HG02571 (cell line): ENCODE results near the gene PROX1.

ENCODE experiments used
- ATAC-seq: cut with Tn5 transposase; IDR thresholded peaks from one replicate; pipeline ENCODE4 v1.9.1; 2021; ENCODE audit warnings: mild to moderate bottlenecking, moderate library complexity; ENCODE audit not compliant: unreplicated experiment

The PROX1 gene, protein sequence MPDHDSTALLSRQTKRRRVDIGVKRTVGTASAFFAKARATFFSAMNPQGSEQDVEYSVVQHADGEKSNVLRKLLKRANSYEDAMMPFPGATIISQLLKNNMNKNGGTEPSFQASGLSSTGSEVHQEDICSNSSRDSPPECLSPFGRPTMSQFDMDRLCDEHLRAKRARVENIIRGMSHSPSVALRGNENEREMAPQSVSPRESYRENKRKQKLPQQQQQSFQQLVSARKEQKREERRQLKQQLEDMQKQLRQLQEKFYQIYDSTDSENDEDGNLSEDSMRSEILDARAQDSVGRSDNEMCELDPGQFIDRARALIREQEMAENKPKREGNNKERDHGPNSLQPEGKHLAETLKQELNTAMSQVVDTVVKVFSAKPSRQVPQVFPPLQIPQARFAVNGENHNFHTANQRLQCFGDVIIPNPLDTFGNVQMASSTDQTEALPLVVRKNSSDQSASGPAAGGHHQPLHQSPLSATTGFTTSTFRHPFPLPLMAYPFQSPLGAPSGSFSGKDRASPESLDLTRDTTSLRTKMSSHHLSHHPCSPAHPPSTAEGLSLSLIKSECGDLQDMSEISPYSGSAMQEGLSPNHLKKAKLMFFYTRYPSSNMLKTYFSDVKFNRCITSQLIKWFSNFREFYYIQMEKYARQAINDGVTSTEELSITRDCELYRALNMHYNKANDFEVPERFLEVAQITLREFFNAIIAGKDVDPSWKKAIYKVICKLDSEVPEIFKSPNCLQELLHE

DNA sequence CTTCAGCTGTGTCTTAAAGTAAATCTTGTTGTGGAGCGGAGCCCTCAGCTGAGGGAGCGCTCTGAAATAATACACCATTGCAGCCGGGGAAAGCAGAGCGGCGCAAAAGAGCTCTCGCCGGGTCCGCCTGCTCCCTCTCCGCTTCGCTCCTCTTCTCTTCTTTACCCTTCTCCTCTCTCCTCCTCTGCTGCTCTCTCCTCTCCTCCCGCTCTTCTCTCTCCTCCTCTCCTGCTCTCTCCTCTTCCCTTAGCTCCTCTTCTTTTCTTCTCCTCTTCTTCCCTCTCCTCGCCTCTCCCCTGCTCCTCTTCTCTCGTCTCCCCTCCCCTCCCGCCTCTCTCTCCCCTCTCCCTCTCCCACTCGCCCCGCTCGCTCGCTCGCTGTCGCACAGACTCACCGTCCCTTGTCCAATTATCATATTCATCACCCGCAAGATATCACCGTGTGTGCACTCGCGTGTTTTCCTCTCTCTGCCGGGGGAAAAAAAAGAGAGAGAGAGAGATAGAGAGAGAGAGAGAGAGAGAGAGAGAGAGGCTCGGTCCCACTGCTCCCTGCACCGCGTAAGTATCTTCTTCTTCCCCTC, at the start of gene PROX1:
PROX1 (plus strand) TSS at position 47 of the 580 bp plus-strand sequence. CDS start 8,563 bp downstream, outside the sequence.
- ATAC-seq, result peak; percentile 16

DNA sequence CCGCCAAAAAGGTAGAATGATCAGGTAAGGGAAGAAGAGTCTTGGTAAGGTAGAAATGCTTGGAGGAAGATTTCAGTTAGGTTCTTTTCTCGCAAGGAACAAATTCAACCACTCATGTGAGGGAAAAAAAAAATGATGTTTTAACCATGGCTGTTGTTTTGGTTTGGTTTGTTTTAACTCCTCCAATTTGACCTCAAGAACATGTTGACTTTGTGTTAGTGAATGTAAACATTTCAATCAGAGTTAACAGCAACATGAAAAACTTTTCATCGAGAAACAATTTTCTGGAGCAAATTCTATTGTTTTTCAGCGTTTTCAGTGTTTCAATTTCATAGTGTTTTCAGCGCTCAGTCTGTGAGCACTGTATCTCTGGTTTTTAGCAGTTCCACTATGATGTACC, 49.0 kb upstream of the PROX1 start:
- no peak for ATAC-seq

DNA sequence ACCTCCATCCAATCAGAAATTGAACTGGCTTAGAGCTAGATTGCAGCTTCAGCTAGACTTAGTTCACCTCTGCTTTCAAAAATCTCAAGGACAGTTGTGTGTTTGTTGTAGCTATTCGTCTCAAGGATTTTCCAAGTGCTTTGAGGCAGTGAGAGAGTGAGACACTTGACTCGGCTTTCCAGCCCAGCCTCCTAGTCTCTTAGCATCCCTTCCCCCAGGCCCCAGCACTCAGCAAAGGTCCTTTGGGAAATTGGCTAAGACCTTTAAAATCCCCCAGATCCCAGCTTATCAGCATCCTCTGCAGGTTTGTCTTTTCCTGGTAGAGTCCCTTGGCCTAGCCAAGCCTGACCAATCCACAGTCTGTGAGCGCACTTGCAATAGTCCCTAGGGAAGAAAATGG, 47.9 kb upstream of the PROX1 start:
- no peak for ATAC-seq

DNA sequence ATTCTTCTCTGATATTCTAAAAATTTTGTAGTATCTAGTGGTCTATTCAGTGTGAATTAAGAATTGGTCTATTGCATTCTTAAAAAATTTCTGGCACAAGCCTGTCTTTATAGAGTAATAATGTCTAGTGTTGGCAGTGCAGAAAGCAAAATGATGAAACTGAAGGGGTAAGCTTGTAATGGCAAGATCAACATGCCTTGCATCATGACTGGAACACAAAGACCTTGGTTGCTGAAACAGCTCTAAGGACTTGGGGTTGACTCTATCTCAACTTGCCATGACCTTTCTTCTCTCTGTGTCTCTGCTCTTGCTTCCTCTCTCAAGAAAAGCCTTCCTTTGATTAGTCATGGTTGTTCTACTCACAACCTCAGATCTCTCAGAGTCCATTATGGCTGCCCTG, 46.8 kb upstream of the PROX1 start:
- ATAC-seq, result no peak

DNA sequence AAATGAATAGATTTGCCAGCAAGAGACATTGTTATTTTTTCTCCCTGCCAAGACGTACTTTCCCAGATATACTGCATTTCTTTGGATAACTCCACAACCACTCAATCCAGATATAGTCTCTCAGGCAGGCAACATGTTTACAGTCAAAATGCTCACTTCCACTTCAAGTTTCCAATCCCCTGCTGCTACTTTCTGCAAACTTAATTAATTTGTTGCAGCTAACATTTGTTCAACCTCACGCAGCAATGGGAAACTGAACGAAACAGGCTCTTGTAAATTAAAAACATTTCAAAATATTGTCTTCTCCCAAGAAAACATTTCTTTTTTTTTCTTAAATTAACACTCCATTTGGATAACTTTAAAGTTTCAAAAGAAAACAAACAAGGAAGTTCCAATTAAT, 45.7 kb upstream of the PROX1 start:
- ATAC-seq, result no peak

DNA sequence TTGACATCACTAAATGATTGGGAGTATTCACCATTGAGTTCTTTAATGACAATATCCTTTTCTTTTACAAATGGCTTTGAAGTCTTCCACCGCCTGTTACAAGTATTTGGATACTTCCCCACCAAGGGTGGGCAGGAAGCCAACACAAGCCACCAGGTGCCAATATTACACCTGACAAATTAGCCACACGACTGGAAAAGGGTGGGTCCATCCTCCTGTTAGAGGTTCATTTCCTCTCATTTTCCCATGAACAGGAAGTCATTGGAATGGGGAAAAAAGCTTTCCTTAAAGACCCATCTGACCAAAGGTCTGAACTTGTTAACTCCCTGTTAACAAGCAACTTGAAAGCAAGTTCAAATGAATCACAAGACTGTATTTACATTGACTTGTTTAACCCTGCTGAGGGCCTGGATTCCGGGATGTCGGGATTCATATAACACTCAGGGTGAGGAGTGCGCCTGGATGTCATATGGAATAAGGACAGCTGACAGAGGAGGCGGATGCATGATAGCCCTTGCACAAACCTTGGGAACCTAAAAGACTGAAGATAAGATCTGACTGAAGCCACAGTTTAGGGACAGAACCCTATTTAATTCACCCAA, 40.5 kb upstream of the PROX1 start:
- no peak for ATAC-seq

DNA sequence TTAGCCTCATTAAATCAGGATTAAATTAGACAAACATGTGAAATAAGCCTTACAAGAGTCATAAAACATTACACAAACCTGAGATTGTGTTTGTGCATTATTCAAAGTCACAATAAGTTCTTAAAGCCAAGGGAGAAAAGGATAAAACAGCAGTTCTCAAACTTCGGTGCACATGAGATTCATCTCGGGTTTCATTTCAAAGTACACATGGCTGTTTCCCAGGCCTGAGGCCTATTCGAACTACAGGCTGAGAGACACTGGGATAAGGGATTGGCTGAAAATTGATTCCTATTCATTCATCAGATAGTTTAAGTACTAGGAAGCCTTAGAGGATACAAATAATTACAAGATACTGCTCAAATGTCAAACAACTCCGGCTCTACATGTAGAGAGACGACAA, 35.9 kb upstream of the PROX1 start:
- no peak for ATAC-seq

DNA sequence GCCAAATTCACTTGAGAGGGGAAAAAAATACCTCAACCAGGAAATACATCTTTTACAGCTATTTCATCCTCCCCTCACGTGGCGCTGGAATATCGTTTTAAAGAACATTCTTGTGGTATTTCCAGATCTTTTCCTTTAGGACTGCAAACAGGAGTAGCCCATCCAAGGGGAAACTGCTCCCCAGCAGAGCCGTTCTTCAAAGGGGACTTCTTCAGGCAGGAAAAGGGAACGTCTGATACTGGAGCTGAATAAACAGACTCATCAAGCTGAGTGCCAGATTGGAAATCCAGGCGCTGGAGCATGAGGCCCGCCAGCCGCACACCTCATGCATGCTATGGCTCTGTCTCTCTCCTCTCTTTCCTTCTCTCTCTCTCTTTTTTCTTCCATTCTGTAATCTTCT, 34.0 kb upstream of the PROX1 start:
- no peak for ATAC-seq

DNA sequence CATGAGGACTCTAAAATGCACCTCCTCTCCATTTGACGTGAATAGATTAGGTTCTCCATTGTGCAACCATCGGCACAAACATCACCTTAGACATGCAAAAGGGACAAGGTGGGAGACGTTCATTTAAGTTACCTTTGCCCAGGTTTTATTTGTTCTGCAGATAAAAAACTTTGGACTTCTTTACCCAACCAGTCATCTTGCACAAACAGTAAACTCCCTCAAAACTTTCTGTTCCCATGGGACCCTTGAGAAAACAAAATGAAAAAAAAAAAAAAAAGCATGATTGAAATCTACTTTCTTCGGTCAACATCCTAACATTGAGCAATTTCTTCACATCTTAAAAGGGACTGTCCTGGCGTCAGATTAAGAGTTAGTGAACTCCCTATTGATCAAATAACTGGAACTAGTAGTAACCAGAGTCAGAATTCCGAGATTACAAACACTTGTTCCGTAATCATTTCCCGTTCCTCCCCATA, 31.4 kb upstream of the PROX1 start:
- no peak for ATAC-seq

DNA sequence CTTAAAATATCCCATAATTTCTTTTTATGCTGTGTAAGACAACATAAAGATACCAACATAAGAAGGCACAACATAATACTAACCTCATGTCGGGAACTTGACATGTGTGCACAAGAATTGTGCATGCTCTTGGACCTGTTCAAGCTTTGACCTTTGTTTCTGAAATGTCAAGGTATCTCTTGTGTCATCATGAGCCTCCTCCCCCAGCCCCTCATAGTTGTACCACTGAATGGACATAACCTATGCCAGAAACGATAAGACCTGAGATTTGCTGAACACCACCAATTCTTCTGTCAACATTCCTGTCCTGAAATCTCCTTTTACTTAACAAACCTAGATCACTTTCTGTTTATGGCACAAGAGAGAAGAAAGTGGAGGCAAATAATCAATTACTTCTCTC, 29.4 kb upstream of the PROX1 start:
- ATAC-seq, result no peak

DNA sequence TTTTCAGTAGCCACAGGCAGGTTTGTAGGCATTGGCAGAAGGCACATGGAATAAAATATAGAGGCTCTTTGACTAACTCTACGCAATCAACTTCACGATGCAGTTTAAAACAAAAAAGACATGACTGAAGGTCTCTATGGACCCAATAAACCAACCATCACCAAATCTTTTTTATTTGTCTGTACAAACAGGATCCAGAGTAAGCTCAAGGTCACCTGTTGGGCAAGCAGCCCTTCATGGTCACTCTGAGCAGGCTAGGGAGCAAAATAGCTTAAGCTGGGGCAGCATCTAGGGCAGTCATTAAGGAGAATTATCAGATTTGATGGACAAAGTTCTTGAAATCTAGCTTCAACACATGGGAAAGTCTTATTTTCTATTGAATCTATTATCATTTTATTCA, 26.8 kb upstream of the PROX1 start:
- ATAC-seq, result no peak

DNA sequence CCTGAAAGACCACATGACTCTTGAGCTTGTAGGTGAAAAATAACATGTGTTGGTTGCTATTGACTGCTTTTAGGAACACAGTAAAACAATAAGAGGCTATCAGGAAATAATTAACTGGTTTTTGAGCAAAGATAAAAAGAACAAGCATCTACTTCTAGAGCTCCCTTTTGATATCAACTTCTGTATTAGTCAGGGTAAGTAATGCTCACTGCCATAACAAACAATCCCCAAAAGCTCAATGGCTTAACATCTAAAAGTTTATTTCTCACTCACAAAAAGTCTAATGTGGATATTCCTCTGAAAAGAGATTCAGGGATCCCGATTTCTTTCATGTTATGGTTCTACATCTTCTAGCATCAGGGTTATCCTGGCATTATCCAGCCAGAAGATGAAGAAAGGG, 25.3 kb upstream of the PROX1 start:
- ATAC-seq, result no peak

DNA sequence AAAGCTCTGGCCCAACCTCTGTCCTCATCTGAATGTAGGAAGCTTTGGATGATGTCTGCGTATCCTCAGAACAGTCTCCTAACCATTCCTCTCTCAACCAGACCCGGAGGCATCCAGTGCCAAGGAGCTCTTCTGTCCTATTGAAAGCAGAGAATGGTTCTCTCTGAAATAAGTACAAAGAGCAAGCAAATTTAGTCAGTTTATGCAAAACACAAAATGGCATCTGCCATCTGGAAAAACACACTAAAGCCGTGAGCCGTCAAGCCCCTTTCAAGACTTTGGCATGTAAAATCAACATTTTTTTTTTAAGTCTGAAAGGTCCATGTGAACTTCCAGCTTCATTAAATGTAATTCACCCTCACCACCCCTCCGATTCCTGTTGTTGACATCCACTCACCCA, 21.7 kb upstream of the PROX1 start:
- no peak for ATAC-seq

DNA sequence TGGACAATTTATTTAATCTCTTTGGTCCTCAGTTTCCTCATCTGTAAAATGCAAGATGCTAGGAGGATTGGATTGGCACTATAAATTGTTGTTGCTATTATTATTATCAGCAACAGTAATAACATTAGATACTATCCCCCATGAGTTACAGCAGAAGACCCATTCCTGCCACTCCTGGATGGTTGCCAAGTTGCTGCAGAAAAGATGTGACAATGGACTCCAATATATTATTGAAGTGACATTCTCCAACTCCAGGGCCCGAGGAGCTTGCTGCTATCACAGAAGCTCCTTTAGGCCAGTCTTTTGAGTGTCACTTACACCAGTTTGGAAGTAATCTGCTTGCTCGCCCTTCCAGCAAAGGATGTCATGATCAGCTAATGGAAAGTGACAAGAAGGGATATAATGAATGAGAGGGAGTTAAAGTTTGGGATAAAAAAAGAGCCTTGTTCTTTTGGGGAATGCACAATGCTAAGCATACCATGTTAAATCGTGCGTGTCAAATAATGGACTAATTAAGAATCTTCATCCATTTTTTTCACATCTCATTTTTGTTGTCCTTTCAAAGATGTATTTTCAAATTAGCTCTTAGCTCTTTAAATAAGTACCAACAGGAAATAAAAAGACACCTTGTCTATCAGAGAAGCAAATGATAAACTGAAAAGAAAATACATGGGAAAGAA, 19.5 kb upstream of the PROX1 start:
- no peak for ATAC-seq

DNA sequence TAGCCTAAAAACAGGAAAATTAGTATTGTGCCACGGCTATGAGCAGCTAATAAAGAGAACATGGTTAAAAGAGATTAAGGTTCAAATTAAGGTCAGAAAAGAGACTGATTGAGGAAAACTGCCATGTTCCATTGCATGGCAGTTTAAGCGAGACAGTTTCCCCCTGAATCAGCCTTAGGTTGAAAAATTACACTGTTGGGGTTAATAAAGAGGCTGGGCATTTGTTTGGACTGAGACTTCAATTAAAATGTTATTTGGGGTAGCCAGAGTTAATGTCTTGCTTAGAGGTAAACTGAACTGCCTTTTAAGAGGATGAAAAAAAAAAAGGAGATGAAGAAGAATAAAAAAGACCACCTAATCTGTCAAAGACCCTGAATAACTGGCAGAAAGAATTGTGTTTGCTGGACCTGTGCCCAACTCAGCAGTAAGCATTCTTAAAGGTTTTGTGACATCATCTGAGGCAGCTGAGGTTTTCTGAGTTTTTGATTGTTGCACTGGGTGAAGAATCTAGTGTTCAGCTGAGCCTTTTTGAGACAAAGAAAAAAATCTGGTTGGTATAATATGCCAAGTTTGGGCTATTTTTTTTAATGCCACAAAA, 17.7 kb upstream of the PROX1 start:
- no peak for ATAC-seq

DNA sequence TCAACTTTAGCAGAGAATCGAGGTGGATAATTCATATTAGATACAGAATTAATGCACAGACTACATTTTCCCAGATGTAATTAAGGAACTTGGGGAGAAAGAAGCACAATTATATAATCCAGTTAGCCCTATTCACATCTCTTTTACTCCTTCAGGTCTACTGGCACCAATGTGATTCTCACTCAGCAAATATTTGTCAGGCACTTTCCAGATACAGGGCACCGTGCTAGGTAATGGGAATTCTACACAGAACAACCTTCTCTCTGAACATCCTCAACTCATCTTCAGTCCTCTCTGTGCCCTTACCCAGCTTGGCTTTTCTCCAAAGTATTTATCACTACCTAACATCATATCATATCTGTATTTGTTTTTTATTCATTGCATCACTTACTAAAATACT, 15.6 kb upstream of the PROX1 start:
- no peak for ATAC-seq

DNA sequence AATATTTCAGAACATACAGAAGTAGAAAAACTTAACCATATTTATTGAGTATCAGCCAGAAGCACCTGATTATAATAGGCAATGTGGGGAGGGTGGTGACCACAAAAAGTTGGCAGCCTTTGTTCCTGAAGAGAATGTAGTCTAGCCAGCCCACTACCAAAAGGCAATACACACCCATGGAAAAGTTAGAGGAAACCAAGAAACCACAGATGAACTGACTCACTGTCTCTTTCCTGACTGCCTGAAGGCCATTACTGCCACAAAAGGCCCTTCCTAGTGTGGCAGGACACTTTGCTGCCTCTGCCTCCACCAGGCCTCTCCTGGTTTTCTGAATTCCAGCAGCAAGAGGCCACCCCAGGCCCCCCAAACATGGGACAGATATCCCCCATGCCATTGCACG, 14.6 kb upstream of the PROX1 start:
- no peak for ATAC-seq

DNA sequence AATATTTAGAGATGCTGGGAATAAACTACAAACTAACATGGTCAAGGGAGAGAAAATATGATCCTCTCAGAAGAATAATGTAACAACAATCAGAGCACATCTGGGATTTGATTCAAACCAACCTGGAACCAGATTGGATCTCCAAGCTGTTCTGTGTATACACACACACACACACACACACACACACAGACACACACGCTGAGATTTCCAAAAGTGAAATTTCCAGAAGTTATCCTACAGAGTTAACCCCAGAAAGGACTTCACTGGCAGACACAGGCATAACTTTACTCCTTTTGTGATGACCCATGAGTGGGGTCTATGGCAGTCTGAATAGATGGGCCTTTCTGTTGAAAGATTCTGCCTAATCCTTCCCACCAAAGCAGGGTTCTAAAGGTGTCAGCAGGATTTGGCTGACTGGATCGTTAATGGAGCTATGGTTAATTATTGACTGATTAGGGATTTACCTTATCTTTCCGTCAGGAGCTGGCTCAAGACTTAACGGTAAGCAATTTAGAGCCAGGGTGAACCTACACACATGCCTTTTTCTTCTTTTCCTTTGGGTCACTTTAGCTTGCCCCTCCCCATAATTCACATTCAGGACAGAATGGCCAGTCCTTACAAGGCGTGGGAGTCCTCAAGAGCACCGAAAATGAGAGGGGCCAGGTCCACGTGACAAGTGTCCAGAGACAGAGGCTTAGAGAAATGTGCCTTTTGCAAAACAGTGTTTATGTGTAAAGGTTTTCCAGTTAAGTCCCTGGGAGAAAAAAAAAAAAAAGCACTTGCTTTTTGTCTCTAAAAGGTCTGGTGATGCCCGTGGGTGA, 10.9 kb upstream of the PROX1 start:
- no peak for ATAC-seq

DNA sequence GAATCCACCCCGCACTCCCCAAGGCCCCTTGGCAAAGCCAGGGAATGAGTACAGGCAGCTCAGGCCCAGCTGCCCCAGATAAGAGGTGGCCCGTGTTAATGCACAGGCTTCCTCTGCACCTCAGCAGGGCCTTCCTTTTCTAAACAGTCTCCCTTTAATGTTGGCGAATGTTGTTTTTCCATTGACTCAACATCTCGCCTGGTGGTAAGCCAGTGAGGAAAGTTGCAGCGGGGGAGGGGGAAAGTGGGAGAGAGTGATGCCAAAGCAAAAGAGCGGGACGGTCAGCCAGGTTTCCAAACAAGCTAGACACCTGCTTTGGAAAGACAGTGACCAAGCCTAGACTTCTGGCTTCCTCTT, 10.3 kb upstream of the PROX1 start:
- no peak for ATAC-seq

DNA sequence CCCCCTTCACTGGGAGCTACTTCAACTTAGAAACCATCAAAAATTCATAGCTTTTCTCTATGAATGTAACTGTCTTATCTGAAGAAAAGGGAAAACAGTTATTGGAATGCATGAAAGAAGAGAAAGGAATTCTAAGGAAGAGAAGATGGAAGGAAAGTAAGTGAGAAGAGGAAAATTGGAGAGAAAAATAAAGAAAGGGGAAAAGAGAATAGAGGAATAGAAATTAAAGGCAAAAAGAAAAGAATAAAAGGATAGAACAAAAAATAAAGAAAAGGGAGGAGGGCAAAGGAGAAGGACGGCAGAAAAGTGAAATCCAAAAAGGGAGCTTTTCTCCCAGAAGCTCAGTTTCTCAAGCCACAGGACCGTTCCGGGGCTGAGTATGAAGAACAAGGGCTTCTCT, 9.9 kb upstream of the PROX1 start:
- ATAC-seq, result no peak
